COLO829 (cell line): ENCODE measurements around the gene PLCB1.

ENCODE experiments used
- DNase-seq: peaks from one replicate; pipeline ENCODE4 v3.0.0; 2012; ENCODE audit warnings: low spot score

PLCB1 gene

DNA sequence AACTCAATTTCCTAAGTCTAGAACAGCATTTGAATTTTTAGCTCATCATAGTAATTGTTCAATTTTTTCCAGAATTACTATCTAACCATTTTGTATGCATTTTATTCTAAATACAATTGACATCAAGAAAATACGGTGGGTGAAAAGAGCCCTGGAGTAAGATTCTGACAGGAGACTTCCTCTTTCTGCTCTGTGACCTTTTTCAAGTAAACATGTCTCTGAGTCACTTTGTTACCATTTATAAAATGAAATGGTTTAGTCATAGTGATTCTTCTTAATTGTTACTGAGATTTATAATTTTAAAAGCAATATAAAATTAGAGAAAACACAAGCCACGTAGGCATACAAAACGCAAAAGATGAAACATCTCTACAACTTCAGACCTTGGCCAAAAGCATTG, 80.2 kb downstream of the PLCB1 start:
- DNase-seq = no peak

DNA sequence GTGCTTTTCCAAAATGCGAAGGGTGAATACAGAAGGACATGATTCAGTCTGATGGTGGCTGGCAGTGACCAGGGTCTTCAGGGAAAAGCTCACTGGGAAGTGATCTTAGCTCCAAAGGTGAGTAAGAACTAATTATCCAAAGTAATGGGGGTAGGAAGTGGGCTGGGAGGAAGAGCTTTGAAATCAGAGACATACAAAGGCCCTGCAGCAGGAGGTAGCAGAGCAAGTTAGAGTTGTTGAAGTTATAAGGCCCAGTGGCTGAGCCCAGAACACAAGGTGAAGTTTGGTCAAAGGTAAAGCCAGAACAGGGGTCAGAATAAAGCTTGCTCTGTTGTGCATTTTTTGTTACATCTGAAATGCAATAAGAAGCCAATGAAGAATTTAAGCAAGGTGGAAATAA, 81.2 kb downstream of the PLCB1 start:
- DNase-seq = no peak

DNA sequence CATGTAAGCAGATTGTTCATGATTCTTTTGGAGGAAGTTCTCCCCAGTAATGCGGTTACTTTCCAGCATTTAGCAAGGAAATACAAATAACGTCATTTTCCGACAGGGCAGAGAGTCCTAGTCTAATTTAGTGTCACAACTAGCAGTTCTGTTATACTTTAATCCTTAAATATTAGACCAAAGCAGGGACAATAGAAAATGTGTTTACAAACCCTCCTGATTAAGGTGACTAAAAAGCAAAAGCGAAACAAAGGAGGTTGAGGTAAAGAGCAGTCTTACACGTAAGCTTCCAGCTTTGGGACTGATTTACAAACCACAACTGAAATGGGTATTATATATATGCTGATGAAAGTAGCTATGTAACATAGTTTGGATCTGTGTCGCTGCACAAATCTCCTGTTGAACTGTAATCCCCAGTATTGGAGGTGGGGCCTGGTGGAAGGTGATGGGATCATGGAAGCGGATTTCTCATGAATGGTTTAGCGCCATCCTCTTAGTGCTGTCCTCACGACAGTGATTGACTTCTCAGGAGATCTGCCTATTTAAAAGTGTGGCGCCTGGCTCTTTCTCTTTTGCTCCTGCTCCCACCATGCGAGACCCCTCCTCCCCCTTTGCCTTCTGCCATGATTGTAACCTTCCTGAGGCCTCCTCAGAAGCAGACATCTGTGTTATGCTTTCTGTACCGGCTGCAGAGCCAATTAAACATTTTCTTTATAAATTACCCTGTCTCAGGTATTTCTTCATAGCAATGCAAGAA, 81.9 kb downstream of the PLCB1 start:
- no peak for DNase-seq

DNA sequence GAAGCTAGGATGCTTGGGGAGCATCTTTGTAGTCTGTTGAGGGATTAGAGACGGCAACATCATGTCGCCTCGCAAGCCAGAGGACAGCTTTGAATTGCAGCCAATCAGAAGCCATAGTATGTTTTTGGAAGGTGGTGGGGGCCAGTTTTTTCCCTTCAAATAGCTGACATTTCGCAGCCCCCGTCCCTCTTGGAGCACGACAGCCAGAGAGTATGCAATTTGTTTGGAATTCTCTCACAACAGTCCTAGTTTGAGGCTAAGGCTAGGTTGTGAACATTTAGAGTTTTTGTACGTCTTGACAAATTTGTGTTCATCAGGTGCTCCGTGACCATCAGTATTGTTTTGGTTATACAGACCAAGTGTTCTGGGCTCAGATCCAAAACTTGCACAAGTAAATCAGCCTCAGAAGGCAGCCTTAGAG, 83.3 kb downstream of the PLCB1 start:
- no peak for DNase-seq

DNA sequence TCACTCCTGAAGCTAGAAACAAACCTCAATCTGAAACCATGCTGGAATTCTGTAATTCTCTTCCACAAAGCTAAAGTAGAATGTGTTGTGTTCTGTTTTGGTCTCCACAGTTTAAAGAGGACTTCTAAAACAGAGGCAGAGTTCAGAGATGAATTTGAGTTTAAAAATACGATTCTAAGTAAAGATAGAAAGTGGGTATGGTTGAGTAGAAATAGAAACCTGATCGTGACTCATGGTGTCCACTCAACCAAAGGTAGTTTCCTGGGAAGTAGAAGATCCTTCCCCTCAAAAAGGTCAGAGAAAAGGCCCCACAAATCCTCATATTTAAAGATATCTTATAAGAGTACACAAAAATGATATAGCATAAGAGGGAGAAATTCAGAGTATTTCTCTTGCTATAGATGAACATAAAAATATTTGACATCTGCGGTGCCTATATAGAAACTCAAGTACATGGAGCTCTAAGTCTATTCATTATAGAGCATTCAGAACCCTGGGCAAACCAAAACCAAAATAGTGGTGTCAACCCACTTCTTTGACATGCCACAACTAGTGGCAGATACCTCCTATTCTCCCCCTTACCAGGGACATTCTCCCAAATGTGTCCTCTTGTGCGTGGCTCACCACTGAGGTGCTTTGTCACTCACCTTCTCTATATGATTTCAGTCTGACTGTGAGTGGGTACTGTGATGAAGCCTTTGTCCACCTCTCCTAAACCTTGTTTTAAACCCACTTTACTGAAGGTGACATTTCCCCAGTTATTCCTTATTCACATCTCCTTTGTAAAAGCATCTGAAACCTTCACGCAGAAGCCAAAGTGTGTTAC, 84.5 kb downstream of the PLCB1 start:
- DNase-seq = no peak

DNA sequence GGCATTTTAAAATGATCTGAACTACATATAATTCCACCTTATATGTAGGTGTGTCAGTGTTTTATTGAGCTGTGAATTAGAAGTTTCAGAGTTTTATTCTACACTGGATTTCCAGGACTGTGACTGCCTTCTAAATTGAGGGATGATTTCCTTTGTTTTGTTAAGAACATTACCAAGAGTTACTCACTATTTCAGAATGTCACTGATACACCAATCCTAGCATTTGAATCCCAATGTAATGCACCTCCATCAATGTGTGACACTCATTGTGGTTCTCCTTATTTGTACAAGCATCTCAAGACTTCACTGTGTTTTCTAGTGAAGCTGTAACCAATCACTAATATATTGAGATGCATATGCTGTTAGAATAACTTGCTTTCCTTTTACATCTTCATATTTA, 86.8 kb downstream of the PLCB1 start:
- no peak for DNase-seq

DNA sequence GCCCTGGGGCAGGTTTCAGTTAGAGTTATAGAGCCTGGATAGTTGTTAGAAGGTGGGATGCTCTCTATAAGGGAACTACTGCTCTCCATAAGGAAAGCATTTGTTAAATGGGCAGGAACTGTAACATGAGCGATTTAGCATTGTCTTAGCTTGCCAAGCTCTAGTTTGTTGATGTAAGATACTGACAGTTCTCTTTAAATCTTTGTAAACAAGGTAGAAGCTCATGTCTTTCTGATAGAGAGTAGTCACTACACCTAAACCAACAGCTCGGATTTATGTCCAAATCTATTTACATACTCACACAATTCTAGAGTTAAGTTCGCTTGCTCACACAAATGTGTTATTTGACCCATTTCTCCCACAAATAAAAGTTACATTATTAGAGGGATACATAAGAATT, 87.3 kb downstream of the PLCB1 start:
- no peak for DNase-seq

DNA sequence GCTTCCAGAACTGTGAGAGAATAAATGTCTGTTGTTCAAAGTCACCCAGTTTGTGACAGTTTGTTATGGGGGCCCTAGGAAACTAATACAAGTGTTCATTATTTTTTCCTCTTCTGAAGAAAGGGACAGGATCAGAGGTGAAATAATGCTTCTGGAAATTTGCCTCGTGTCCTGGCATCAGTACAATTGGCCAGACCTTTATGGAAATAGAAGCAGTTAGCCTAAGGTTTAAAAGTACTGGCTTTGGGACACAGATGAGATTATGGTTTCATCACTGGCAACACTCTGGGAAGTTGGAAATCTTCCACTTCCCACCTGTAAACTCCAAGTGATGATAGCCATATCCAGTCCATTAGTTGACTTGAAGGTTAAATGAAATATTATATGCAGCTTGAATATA, 88.7 kb downstream of the PLCB1 start:
- no peak for DNase-seq

DNA sequence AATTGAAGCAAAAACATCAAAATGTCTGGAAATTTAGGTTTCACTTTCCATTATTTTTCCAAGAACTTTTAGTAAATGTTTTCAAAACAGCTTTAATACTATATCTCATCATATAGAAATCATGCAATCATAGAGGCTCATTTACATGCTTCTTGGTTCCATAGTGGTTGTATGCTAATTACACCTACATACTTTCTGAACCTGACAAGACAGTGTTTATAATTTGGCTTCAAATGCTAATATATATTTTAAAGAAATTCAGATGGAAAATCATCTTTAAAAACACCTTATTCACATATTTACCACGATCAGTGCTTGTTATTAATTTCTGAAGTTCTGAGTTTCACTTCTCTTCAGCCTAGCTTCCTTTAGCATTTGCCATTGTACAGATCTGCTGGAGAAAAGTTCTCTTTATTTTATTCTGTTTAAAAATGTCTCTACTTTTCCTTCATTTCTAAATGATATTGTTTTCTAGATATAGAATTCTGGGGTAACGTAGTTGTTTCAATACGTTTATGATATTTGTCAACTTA, 89.9 kb downstream of the PLCB1 start:
- DNase-seq = no peak

DNA sequence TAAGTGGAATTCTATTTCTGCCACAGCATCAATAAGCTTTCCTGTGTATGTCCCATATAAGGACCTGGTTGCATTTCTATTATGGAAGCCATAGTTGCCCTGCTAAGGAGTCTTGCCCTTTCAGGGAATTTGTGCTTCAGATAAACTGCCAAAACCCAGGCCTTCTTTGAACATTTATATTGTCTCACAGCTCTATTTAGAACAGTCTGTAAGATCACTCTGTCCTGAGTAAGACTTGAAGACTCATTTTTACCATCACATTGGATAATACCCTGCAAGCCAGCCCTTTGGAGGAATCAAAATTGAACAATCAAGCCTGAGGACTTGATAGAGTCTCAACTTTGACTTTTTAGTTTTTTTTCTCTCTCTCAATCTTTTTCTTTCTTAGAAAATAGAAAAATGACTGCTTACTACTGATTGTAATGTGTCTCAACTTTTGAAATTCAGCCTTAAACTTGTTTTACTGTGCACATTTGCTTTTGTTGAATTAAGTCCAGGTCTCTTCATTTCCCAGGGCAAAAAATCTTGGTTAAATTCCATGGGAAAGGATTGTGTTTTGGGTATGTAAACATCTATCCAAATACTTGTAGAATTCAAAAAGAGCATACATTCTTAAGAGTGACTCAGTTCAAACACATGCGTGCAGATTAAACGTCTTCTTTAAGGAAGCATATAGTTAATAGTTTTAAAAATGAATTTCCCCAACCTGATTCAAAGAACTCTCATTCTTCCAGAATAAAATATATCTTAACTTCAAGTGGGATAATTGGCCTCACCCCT, 91.2 kb downstream of the PLCB1 start:
- peak; percentile 42 for DNase-seq

DNA sequence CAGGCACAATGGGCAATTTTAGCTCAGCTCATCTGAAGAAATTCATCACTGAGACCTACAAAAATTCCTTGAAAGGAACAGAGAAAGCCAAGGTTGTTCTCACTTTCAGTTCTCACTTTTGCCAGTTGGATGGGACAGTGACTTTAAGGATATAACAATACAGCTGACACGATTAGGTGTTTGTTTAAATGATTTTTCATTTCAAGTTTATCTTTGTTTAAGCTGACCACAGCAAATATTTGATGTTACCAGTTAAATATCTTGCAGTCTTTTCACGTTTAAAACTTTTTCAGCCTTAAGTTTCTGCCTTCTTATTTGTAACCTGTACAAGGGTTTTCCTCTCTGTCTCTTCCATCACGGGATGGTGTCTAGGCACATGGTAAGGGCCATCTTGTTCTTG, 93.6 kb downstream of the PLCB1 start:
- DNase-seq = no peak

DNA sequence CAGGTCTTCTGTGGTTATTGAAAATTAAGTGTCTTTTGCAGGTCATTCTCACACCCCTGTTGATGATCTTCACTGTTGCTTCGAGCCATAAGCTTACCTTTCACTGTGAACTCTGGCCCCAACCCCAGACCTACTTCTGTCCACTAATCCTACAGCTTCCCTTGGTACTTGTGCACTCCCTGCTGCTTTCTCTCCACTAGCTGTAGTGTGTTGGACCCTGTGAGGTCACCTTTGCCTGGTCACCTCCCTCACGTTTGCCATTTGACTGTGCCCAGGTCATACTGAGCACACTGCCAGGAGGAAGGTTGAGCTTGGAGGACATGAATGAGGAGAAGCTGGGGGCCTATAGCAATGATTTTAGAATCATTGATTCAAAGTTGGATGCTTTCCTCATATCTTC, 94.0 kb downstream of the PLCB1 start:
- DNase-seq = no peak

DNA sequence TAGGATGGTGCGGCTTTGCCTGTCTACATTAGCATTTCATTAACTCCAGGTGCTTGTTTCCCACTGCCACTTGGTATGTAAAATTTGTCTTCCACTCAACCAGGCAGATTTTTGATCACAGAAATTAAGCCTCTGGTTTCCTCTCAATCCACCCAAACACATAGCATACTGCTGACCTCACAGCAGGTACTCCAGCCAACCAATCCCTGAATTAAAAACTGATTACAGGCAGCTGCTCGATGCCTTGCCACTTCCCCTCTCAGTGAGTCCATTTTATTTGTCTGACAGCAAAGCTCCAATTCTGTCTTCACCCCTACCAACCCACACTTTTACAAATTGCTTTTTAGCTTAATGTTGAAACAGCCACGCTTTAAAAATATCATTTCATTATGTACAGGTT, 95.2 kb downstream of the PLCB1 start:
- DNase-seq = no peak

DNA sequence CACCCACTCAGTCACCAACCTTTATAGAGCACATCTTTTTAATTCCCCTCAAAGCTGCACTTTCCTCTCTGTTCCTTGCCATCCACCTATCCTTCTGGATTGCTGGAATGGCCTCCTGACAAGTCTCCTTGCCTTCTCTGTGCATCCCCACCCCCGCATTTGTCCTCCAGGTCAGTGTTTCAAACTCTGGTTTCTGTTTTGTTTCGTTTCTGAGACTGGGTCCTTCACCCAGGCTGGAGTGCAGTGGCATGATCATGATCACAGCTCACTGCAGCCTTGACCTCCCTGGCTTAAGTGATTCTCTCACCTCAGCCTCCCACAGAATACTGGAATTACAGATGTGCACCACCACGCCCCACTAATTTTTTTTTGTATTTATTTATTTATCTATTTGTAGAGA, 96.2 kb downstream of the PLCB1 start:
- no peak for DNase-seq

DNA sequence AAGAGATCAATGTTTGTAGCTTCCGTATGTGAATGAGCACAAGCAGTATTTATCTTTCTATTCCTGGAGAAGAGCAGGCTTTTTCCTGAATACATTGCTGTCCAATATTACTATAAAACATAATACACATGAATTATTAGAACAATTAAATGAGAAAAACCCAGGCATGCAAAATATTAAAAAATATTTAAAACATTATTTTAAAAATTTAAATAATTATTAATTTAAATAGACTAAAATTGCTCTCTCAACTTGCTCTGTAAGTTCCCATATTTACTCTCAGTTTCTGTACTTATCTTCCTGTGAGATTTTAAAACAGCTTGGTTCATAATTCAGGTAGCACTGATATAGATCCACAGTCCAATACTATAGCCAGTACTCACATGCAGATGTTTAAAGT, 97.0 kb downstream of the PLCB1 start:
- DNase-seq = no peak

DNA sequence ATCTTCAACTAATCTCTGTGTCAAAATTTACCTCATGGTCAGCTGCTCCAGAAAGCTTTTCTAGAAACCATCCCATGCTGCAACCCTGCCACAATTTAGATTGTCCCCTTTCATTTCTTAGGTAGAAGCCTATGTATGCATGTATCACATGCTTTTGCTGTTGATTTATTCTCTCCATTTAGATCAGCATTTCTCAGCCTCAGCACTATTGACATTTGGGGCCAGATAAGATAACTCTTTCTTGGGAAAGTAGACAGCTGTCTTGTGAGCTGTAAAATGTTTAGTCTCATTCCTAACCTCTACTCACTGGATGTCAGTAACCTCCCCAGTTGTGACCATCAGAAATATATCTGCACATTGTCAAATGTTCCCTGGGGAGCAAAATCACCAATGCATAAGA, 99.0 kb downstream of the PLCB1 start:
- DNase-seq = no peak

DNA sequence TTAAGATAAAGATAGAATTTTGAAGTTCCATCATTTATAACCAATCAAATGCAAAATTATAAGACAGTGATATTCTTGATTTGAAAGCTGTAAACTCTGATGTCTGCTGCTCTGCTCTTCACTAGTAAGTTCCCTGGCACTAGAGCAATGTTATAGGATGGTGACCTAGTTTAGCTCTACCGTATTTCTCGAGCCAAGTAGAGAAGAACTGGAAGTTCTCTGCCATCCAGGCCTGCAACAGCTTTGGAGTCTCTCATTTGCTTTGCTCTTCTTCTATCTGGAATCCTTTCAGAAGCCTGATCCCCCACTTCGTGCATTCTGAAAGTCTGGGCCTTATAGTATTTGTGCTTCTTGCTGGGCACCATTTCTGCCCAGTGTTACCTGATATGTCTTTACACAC, 100.3 kb downstream of the PLCB1 start:
- DNase-seq = no peak

DNA sequence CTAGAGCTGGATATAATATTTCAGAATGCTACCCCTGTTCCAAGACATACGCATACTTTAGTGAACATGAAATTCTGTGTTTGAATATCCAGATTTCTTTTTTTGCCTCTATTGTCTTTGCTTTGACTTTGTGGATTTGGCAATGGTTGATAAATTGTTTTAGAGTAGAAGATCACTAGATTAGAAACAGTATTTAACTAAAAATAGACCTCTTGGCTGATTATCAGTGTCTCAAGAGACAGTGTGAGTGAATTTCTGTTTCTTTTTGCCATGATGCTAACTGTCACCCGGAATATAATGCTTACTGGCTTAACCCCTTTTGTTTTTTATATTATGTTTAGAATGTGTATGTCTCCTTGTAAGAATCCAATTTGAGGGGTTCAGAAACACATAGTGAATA, 102.5 kb downstream of the PLCB1 start:
- no peak for DNase-seq

DNA sequence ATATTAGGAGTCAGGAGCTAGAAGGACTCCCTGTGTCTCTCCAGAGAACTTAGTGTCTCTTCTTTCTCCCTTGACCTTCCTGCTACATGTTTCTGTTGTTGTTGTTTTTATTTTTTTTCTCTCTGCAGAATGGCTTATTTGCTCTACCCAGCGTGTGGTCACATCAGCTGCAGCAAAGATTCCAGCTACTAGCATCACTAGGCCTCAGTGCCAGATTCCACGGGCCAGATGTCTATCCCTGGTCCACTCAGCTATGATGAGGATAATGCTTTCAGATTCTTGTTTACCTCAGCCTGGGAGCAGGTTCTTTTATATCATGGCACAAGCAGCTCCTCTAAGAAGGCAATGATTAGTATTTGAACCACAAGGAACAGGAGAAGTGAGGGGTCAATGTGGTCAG, 110.0 kb downstream of the PLCB1 start:
- no peak for DNase-seq

DNA sequence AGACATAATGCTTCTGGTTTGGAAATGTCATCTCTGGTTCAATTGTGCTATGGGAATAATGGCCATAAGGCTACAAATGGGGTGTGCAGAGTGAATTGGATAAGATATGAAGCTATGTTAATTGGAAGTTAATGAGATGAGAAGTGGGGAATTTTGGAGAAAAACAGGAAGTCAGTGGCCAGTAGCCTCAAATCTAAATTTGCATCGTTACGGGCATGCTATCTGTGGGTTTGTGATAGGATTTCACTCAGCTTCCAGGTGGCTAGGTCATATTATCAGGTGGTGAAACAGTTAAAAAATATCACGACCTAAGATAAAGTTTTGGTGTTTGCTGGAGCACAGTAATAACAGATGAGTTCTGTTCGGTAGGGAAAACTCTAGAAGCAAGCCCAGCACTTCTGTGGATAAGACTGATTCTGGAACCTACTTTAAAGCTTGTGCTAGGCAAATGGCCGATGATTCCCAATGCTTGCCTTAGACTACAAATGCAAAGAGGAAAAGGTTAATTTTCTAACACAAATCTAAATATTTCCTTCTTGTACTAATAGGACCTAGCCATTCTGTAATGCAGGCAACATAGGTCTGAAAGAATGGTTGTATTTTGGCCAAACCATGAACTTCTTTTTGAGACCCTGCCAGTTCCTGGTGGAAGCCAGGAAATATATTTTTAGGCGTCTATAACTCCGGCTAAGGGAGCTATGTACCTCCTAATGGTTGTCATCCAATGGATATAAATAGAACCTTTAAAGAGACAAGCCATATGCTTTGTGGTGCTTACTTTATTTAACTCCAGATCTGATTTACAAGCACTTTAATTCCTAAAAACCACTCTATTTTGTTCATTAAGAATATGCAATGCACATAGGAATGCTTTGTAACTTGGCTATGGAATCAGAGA, 111.0 kb downstream of the PLCB1 start:
- DNase-seq = no peak

DNA sequence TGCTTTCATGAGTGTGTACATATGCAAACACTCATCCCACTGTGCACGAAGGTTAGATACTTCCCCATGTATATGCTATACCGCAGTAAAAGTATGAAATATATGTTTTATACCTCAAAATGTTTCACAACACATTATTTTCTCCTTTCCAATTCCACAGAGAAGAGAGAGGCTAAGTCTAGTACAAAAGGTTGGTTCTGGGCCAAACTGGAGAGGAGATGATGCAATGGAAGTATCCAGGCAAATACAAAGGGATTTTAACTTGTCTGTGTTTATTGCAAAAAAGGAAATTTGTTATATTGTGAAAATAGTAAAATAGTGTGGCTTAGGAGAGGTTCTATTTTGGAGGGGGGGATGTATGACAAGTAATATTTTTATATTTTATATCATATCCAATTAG, 112.6 kb downstream of the PLCB1 start:
- no peak for DNase-seq

DNA sequence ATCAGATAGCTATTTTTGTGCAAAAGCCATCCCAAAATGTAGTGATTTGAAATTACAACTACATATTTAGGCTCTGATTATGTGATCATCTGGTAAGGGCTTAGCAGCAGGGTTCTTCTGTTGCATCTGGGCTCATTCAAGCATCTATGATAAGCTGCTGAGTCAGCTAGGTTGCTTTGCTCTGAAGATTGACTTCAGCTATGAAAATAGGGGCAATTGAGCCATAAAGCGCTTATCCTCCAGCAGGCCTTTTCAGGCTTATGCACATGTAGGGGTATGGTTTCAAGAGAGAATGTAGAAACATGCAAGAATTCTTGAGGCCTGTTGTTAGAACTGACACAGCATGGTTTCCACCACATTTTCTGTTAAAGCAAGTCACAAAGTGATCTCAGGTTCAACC, 114.1 kb downstream of the PLCB1 start:
- DNase-seq = no peak
